Peyer's patch (tissue), 4 donors: Measurements from ENCODE around the gene SP6.

Experiments used
- CTCF ChIP-seq, 6 experiments: fragments of 450-650 bp in 4 of 6; fragments of 200-600 bp in 2 of 6; sonication (generic) in 1 of 6; IDR thresholded peaks; one replicate each; pipeline ENCODE4 v1.5.1; 2017 to 2019; ENCODE audit warnings: antibody characterized with exemption in 6 of 6, mild to moderate bottlenecking in 3 of 6, moderate library complexity in 1 of 6
- POLR2A ChIP-seq, 2 donors: fragments of 450-650 bp; IDR thresholded peaks; one replicate each; pipeline ENCODE4 v1.5.1; 2017; ENCODE audit warnings: antibody characterized with exemption in 2 of 2, mild to moderate bottlenecking in 2 of 2, moderate library complexity in 2 of 2

- TF ChIP-seq CTCF (IDR thresholded peaks at IDR 0.05) (no peak), POLR2A (IDR thresholded peaks at IDR 0.05) (no peak)
These were observed 11.9 kb downstream of the SP6 start for GRCh38 chr17:47839071-47839470.
